Coronary artery (tissue), 2 donors: ENCODE measurements around the gene SEMA3E.

Experiments used
- DNase-seq: peaks from one replicate; pipeline ENCODE4 v3.0.0-alpha.2; 2017; ENCODE audit warnings: low spot score
- H3K27ac ChIP-seq, 2 donors: fragments of 200-600 bp; sonication (generic); one replicate each; pipeline ENCODE4 v1.5.1; 2016 to 2019
- H3K4me3 ChIP-seq: fragments of 200-600 bp; sonication (generic); 2 replicates; pipeline ENCODE4 v1.5.1; 2016; ENCODE audit warnings: mild to moderate bottlenecking, moderate library complexity
- TF ChIP-seq, protein P1 (sequence below): fragments of 200-600 bp; sonication (generic); IDR thresholded peaks from one replicate; pipeline ENCODE4 v1.5.1; 2019; ENCODE audit warnings: antibody characterized with exemption

The SEMA3E gene

DNA sequence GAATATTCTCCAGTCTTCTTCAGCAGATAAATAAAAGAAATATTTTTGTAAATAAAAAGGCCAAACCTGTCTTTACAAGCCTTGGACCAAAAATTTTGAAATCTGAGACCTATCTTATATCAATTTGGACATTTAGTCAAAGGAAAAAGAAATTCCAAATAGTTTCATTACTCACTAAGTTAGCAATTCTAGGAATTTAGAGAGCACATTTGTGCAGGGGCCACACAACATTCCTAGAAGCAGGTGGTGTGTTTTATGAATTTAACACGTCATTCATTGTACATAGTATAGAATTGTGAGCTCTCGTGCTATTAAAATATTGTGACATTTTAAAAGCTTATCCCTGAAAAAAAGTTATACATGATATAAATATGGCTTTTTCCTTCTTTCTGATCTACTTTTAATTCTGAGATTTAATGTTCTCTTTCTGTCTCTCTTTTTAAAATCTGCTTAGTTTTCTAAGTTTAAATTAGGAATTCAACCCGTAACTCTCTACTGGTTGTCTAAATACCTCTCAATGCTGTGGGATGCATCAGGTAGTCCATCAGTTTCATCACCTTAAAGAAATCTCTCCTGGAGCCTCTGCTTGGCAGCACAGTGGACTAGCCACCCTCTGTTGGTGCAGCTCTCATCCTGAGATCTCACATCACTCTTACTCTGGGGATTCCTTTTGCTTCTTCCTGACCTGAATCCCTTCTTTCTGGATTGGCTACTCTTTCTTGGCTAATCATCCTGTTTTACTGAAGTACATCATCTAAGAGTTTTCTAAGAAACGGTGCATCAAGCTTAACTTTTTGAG, 124.5 kb downstream of the SEMA3E start:
- H3K4me3 ChIP-seq: no peak overlapping the region
- TF ChIP-seq, protein P1, sequence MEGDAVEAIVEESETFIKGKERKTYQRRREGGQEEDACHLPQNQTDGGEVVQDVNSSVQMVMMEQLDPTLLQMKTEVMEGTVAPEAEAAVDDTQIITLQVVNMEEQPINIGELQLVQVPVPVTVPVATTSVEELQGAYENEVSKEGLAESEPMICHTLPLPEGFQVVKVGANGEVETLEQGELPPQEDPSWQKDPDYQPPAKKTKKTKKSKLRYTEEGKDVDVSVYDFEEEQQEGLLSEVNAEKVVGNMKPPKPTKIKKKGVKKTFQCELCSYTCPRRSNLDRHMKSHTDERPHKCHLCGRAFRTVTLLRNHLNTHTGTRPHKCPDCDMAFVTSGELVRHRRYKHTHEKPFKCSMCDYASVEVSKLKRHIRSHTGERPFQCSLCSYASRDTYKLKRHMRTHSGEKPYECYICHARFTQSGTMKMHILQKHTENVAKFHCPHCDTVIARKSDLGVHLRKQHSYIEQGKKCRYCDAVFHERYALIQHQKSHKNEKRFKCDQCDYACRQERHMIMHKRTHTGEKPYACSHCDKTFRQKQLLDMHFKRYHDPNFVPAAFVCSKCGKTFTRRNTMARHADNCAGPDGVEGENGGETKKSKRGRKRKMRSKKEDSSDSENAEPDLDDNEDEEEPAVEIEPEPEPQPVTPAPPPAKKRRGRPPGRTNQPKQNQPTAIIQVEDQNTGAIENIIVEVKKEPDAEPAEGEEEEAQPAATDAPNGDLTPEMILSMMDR: no peak
- no peak for DNase-seq
- H3K27ac ChIP-seq: no peak overlapping the region

DNA sequence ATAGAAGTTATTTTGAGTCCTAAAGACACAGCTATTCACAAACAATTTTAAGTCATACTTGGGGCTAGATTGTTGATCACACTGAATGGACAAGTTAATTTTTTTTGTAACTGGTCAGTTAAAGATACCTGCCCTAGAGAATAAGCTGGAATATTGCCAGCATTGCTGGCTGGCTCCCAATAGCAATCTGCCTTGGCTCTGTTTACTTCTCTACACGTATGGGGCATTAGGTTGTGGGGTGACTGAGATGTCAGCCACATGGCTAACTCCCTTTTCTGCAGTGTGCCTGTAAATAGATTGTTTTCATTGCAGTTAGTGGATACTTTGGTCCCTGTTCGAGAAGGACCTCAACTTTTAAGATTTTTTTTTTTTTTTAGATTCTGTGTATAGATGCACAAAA, 128.2 kb downstream of the SEMA3E start:
- H3K27ac ChIP-seq: no peak overlapping the region
- TF ChIP-seq, protein P1: no peak
- DNase-seq: no peak
- no peak overlapping the region for H3K4me3 ChIP-seq

DNA sequence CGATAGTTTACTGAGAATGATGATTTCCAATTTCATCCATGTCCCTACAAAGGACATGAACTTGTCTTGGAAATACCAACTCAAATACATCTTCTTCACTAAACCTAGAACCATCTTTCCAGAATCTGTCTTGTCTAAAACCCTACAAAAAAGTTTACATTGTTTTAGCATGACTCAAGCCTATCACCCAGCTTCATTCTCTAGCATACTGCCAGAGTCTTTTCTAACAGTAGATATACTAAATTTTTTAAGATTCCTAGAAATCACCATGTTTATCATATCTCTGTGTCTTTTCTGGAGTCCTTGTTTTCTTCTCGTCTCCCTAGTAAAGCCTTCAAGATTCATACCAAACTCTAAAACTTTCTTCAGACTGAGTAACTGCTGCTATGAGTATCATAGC, 129.7 kb downstream of the SEMA3E start:
- no peak overlapping the region for H3K4me3 ChIP-seq
- DNase-seq: no peak
- H3K27ac ChIP-seq: no peak overlapping the region
- TF ChIP-seq, protein P1: no peak

DNA sequence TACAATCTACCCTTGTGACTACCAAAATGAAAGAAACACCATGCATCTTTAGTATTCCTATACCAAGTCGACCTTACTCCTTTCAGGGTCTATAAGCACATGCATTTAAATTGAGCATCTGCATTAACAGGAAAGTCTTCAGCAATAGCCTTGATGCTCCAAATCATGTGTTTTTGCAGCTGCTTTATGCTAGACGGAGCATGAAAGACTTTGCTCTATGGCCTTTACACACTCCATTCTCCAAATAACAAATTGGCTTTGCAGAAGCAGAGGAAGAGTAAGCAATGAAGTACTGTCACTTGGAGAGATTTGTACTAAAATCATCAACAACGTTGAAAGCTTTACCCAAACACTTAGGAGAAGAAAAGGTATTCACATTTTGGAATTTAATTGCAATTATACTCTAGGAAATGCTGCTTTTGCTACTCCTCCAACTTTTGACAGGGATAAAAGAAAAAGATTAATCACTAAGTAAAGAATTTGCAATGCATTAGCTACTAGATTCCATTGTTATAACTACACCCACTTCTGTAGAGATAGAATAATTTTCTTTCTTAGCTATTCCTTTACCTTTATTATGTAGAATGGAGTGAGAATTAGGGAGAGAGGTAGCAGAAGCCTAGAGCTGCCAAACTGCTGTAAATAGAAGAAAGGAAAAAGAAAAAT, 131.8 kb downstream of the SEMA3E start:
- no peak overlapping the region for H3K27ac ChIP-seq

DNA sequence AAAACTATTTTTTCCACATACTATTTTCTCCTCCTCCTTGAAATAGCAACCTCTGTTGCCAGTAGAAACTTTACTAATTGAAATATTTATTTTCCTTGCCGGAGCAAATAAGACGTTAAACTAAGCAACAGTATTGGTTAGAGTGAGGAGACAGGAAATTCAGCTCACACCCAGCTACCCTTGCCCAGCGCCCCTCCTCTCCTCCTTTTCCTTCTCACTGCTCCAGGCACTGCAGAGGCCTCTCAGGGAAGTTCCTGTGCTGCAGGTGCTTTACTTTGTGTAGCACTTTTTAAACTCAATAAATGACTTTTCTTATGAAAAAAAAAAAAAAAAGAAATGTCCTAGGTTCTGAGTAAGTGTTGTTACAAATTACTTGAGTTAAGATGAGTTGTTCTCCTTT, 134.0 kb downstream of the SEMA3E start:
- Histone ChIP-seq H3K27ac (no peak overlapping the region), H3K4me3 (no peak overlapping the region)
- TF ChIP-seq, protein P1: no peak
- DNase-seq: no peak

More for the DNA sequence above, 131.8 kb downstream of the SEMA3E start:
- no peak overlapping the region for H3K4me3 ChIP-seq
- TF ChIP-seq, protein P1: no peak
- no peak for DNase-seq

DNA sequence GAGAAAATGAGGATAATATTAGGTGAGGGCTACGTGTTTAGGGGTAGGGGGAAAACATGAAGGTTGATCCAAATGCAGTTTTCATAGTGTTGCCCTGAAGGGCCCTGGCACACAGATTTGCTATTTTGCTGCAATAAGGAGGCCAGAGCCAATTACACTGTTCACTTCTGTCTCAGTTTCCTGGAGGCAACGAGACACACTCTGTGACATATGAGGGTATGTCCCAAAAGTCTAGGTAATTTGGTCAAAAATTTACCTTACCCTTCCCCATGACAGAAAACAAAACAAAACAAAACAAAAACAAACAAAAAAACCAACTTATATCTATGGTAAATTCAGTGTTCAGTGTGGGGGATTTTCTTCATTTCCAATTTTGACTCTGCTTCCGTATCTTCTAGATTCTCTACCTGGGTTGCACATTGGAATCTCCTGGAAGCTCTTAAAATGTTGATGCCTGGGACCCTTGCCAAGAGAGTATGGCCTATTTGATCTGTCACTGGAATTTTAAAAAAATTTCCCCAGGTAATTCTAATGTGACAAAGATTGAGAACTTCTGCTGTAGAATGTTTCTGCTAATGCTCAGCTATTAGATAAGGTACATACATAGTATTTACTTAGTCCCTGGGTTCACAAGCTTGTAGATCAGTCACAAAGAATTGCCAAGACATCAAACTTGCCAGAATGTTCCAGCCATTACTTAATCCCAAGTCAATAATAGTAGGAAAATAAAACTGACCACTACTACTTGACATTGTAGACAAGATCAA, 139.5 kb downstream of the SEMA3E start:
- TF ChIP-seq, protein P1: no peak
- no peak overlapping the region for H3K27ac ChIP-seq
- H3K4me3 ChIP-seq: no peak overlapping the region
- DNase-seq: no peak
